ENCODE data around the gene UMODL1.

DNA sequence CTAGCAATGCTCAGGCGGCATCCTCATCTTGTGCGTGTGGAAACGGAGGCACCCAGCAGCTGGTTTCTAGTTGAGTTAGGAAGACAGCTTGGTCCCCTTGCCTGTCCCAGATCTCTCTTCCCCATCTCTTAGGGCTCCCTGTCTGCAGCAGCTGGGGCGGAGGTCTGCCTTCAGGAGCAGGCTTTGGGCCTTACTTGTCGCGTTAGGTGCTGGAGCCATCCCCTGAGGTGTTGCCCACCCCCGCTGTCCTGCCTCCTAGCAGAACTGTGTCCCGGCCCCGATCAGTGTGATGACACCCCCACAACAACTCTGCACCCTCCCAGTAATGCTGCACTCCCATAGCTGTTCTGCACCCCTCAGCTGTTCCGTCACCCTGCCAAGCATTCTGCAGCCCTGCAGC is 40.7 kb downstream of the UMODL1 start:
- no peak for TF ChIP-seq POLR2A (IDR thresholded peaks at IDR 0.05; ENCODE audit: low read depth, low read length)
- no peak for TF ChIP-seq TAF1 (IDR thresholded peaks at IDR 0.05; ENCODE audit: low read depth, low read length)
- TF ChIP-seq POLR2AphosphoS5 (IDR thresholded peaks at IDR 0.05; ENCODE audit: low read depth, low read length), result no peak
- no peak for TF ChIP-seq PAX5 (IDR thresholded peaks at IDR 0.05; ENCODE audit: insufficient read depth, low read length, severe bottlenecking)
- TF ChIP-seq SPI1 (IDR thresholded peaks at IDR 0.05; ENCODE audit: low read depth, low read length), result no peak
